ENCODE measurements around the gene BOC. TPM values are rescaled to one million over a fixed set of nuclear protein-coding genes. Genes with fewer than 3 reads are reported as not detected.

BOC gene
- total and polyA plus RNA-seq, 2 of the 8 experiments (the other 6 are each of a cell fraction or from before 2014, with no cell fraction given): 6.9 to 9.3 TPM

DNA sequence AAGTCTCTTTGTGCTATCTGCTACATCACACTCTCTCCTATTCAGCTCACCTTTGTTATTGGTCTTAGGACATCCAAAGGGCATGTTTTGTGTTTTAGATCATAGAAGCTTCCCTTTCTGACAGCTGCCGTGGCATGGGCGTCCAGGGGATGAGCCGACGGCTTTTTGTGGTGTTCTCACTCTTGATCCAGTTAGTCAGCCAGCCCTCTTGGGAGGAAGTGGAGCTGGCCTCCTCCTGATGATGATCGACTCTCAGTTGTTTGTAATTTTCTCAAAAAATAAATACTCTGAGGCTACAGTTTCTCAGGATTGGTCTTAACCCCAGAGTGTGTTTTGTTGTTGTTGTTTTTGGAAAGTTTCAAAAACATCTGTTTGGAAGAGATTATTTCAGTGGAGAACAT lies 34.4 kb downstream of the BOC start:
- no peak overlapping the region for H3K23ac ChIP-seq (ENCODE audit: insufficient read length)
- H3K36me3 ChIP-seq (ENCODE audit: control insufficient read depth in 2 of 4, insufficient read depth in 4 of 4, low read length in 3 of 4): peaks cover 0 to 5% (median 2%) of the 10 kb centered on the region in 4 experiments; a peak in 2 of 8 replicates
- CTCF ChIA-PET (ENCODE audit: partially characterized antibody): interaction anchor here (0.7 to 3.1 kb wide), 11 partner anchors 10 to 117 kb away, joined by 3 to 15 read pairs (median 5); no protein-coding TSS in a partner anchor
- H2BK5ac ChIP-seq (ENCODE audit: low read depth, low read length): no peak overlapping the region
- no peak overlapping the region for H4K8ac ChIP-seq (ENCODE audit: extremely low read depth, insufficient read depth, low read length)
- no peak overlapping the region for H3K4me3 ChIP-seq (ENCODE audit: extremely low read depth in 1 of 4, insufficient read depth in 2 of 4, low read depth in 3 of 4, low read length in 4 of 4)
- H3K9ac ChIP-seq (replicated peaks in 1 of 4; ENCODE audit: extremely low read depth in 1 of 4, low read depth in 3 of 4, low read length in 3 of 4): no peak overlapping the region
- H4K5ac ChIP-seq (ENCODE audit: insufficient read length, low read depth, low read length): no peak overlapping the region
- DNase-seq (ENCODE audit: low read depth in 1 of 2, low spot score in 2 of 2) (no peak), FAIRE-seq (peak; percentile 13)
- H3K9me3 ChIP-seq (ENCODE audit: insufficient read depth in 2 of 2, low read depth in 1 of 2, low read length in 1 of 2): no peaks in the 10 kb centered on the region
- H2AK5ac ChIP-seq (ENCODE audit: low read depth, low read length): no peak overlapping the region
- no peak overlapping the region for H2BK12ac ChIP-seq (ENCODE audit: low read depth, low read length)
- H2AFZ ChIP-seq (ENCODE audit: low read length): no peak overlapping the region
- H4K91ac ChIP-seq (replicated peaks; ENCODE audit: insufficient read length, low read length): no peak overlapping the region
- H2BK120ac ChIP-seq (replicated peaks; ENCODE audit: low read depth, low read length): no peak overlapping the region
- no peak overlapping the region for H3K27ac ChIP-seq (ENCODE audit: low read depth, low read length)
- no peaks in the 10 kb centered on the region for H4K20me1 ChIP-seq (replicated peaks in 1 of 2; ENCODE audit: control insufficient read depth in 1 of 2, insufficient read depth in 2 of 2, low read length in 2 of 2)
- peak overlapping the region; percentile 10 to 16; a peak in 1 of 4 replicates for H3K4me2 ChIP-seq (ENCODE audit: insufficient read depth in 1 of 2, low read depth in 2 of 2, low read length in 2 of 2)
- H2BK15ac ChIP-seq (ENCODE audit: low read length): no peak overlapping the region
- H3K79me2 ChIP-seq (ENCODE audit: control insufficient read depth in 1 of 2, insufficient read depth in 2 of 2, low read length in 2 of 2): no peaks in the 10 kb centered on the region
- H3K27me3 ChIP-seq (replicated peaks in 1 of 4; ENCODE audit: control insufficient read depth in 3 of 4, extremely low read depth in 1 of 4, insufficient read depth in 3 of 4, low read length in 3 of 4): no peaks in the 10 kb centered on the region
- 69% methylated on average over 5 of the region's 5 CpGs; no CpG with 5 or more reads in 1 of the 2 experiments for WGBS, 2 experiments (ENCODE audit: extremely low coverage in 1 of 2, insufficient coverage in 1 of 2, insufficient read length in 1 of 2, insufficient replicate concordance in 2 of 2, low coverage in 1 of 2, low lambda C conversion rate in 2 of 2, missing lambda C conversion rate in 1 of 2)
- POLR2A ChIA-PET (ENCODE audit: partially characterized antibody): interaction anchor here (1.5 kb wide), 1 partner anchor 39 kb away, joined by 3 read pairs; no protein-coding TSS in a partner anchor
- H3K14ac ChIP-seq (ENCODE audit: insufficient read length): no peak overlapping the region
- no peak overlapping the region for H3K4ac ChIP-seq (replicated peaks; ENCODE audit: insufficient read length, low read depth, low read length)
- 0 out of 2 replicates have a peak overlapping the region, but pooled peaks have one; percentile 15 for H2BK20ac ChIP-seq (ENCODE audit: low read length)
- H3K79me1 ChIP-seq (ENCODE audit: low read depth, low read length): no peaks in the 10 kb centered on the region
- H3K23me2 ChIP-seq (ENCODE audit: low read depth, low read length): no peaks in the 10 kb centered on the region; the same call in 1 of the 2 replicates
- H3K18ac ChIP-seq (ENCODE audit: extremely low read depth, low read length): no peak overlapping the region
- H3K4me1 ChIP-seq (replicated peaks in 1 of 4; ENCODE audit: control insufficient read depth in 3 of 4, insufficient read depth in 4 of 4, low read length in 3 of 4): peaks cover 6 to 35% (median 18%) of the 10 kb centered on the region in 4 experiments
- no peak overlapping the region for H3K56ac ChIP-seq (replicated peaks; ENCODE audit: insufficient read length, low read depth, low read length)
- TF ChIP-seq, protein P1, sequence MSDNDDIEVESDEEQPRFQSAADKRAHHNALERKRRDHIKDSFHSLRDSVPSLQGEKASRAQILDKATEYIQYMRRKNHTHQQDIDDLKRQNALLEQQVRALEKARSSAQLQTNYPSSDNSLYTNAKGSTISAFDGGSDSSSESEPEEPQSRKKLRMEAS (IDR thresholded peaks at IDR 0.05): no peak
- TF ChIP-seq, protein P2, sequence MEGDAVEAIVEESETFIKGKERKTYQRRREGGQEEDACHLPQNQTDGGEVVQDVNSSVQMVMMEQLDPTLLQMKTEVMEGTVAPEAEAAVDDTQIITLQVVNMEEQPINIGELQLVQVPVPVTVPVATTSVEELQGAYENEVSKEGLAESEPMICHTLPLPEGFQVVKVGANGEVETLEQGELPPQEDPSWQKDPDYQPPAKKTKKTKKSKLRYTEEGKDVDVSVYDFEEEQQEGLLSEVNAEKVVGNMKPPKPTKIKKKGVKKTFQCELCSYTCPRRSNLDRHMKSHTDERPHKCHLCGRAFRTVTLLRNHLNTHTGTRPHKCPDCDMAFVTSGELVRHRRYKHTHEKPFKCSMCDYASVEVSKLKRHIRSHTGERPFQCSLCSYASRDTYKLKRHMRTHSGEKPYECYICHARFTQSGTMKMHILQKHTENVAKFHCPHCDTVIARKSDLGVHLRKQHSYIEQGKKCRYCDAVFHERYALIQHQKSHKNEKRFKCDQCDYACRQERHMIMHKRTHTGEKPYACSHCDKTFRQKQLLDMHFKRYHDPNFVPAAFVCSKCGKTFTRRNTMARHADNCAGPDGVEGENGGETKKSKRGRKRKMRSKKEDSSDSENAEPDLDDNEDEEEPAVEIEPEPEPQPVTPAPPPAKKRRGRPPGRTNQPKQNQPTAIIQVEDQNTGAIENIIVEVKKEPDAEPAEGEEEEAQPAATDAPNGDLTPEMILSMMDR (IDR thresholded peaks at IDR 0.05; ENCODE audit: control extremely low read depth in 1 of 3, insufficient read depth in 1 of 3, low read depth in 1 of 3, low read length in 3 of 3): no peak
- TF ChIP-seq CBX8 (IDR thresholded peaks at IDR 0.05; ENCODE audit: borderline replicate concordance, low read depth, low read length) (no peak), TAF1 (IDR thresholded peaks at IDR 0.05; ENCODE audit: low read depth, low read length) (no peak), NRF1 (IDR thresholded peaks at IDR 0.05; ENCODE audit: low read depth, low read length) (no peak), EP300 (IDR thresholded peaks at IDR 0.05; ENCODE audit: borderline replicate concordance in 1 of 2, low read depth in 2 of 2, low read length in 2 of 2) (no peak), RNF2 (IDR thresholded peaks at IDR 0.05; ENCODE audit: borderline replicate concordance, low read depth, low read length, missing control alignments, poor library complexity, severe bottlenecking) (no peak), CBX5 (IDR thresholded peaks at IDR 0.05; ENCODE audit: low read depth, low read length) (no peak)
- TF ChIP-seq, protein P3, sequence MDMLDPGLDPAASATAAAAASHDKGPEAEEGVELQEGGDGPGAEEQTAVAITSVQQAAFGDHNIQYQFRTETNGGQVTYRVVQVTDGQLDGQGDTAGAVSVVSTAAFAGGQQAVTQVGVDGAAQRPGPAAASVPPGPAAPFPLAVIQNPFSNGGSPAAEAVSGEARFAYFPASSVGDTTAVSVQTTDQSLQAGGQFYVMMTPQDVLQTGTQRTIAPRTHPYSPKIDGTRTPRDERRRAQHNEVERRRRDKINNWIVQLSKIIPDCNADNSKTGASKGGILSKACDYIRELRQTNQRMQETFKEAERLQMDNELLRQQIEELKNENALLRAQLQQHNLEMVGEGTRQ (IDR thresholded peaks at IDR 0.05; ENCODE audit: low read length): no peak
